Activated CD4-positive, alpha-beta memory T cell treated with anti-CD3 and anti-CD28 coated beads for 36 hours (primary cell): ENCODE results near the gene PITPNC1. TPM values are rescaled to one million over a fixed set of nuclear protein-coding genes. Genes with fewer than 3 reads are reported as not detected.

ENCODE experiments used
- CTCF ChIA-PET: fragments of 350-600 bp; sonication (Branson Sonifier 250); formaldehyde crosslinking; loops from one replicate; lab custom pipeline; 2021; ENCODE audit warnings: antibody characterized with exemption, inconsistent platforms; lab: Charles Lee
- POLR2A ChIA-PET: fragments of 350-600 bp; sonication (Branson Sonifier 250); formaldehyde crosslinking; loops from one replicate; lab custom pipeline; 2021; ENCODE audit warnings: antibody characterized with exemption; lab: Charles Lee
- DNase-seq: peaks from one replicate; pipeline ENCODE4 v3.0.0-alpha.2; 2020
- H3K27ac Mint-ChIP-seq: one replicate; pipeline ENCODE4 v1.8.0; 2021; ENCODE audit warnings: mixed read lengths
- H3K27me3 Mint-ChIP-seq: one replicate; pipeline ENCODE4 v1.8.0; 2021; ENCODE audit warnings: mixed read lengths
- H3K36me3 Mint-ChIP-seq: one replicate; pipeline ENCODE4 v1.8.0; 2021; ENCODE audit warnings: mixed read lengths
- H3K4me1 Mint-ChIP-seq: one replicate; pipeline ENCODE4 v1.8.0; 2021; ENCODE audit warnings: low read depth, mixed read lengths
- H3K4me3 Mint-ChIP-seq: one replicate; pipeline ENCODE4 v1.8.0; 2021; ENCODE audit warnings: mild to moderate bottlenecking, mixed read lengths
- H3K9me3 Mint-ChIP-seq: one replicate; pipeline ENCODE4 v1.8.0; 2021; ENCODE audit warnings: mixed read lengths
- intact Hi-C: fragments of 100-400 bp; cut with micrococcal nuclease; formaldehyde crosslinking; loops from one replicate; pipeline ENCODE4 v1.15.1; 2023
- total RNA-seq, 2 experiments: library from RNA; stranded (reverse); gene quantifications; one replicate each; pipeline ENCODE4 v1.2.3, GENCODE V29; 2021

The PITPNC1 gene
- total RNA-seq, 2 experiments from 2014 or later, result 35.7 to 37.3 TPM

DNA sequence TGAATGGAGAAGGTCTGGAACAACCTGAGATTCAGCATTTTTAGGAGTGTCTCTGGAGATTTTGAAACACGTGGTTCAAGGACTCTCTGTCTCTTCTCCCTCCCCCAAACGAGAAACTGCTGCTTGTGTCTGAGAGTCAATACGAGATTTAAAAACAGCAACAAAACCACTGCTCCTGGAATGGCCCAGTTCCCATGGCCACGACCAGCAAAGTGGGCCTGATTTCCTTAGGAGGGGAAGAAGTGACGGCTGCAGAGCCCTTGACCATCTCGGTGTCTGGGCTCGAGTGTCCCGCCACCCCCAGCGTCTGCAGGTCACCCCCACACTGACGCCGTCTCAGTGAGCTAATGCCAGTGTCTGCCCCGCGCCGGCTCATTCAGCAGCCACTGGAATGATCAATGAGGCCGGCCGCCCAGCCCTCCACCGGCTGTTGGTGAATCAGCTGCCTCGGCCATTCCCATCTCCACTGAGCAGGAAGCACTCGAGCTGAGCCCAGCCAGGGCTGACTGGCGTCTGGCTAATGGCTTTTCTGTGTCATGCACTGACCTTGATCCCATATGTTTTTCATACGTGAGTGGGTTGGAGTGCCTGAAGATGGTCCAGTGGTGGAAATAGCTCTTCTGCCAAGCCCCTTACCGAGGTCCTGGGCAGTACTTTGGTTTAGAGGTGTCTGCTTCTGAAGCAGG lies 151.8 kb downstream of the PITPNC1 start:
- POLR2A ChIA-PET, result no interaction called here
- Mint-ChIP-seq H3K27ac (no peak overlapping the region), H3K9me3 (no peaks in the 10 kb centered on the region), H3K27me3 (no peaks in the 10 kb centered on the region), H3K4me3 (no peak overlapping the region), H3K36me3 (no peaks in the 10 kb centered on the region), H3K4me1 (peaks cover 12% of the 10 kb centered on the region)
- CTCF ChIA-PET, result no interaction called here
- no peak for DNase-seq
- intact Hi-C loops, result no loop called here

DNA sequence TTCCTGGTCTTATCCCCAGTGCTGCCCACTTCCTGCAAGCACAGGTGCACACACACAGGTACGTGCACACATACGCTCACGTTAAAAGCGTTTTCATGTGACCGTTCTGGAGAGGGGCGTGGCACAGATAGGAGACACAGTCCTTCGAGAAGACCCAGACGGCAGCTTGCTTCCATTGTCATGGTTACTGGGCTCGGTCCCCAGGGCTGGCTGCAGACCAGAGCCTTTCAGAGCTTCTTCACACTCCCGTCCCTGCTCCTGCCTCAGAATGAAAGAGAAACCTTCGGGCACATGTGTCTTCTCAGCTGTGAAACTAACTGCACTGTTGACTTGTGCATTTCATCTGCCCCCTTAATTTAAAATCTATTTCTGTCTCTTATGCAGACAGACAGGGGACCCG lies 154.2 kb downstream of the PITPNC1 start:
- Mint-ChIP-seq H3K36me3 (peaks cover 5% of the 10 kb centered on the region), H3K27ac (no peak overlapping the region), H3K9me3 (no peaks in the 10 kb centered on the region), H3K4me3 (no peak overlapping the region), H3K27me3 (no peaks in the 10 kb centered on the region), H3K4me1 (peaks cover 13% of the 10 kb centered on the region)
- intact Hi-C loops, result no loop called here
- ChIA-PET POLR2A (no interaction called here), CTCF (interaction anchor here (0.6 kb wide), 1 partner anchor 102 kb away, joined by 3 read pairs; no protein-coding TSS in a partner anchor)
- DNase-seq, result no peak

DNA sequence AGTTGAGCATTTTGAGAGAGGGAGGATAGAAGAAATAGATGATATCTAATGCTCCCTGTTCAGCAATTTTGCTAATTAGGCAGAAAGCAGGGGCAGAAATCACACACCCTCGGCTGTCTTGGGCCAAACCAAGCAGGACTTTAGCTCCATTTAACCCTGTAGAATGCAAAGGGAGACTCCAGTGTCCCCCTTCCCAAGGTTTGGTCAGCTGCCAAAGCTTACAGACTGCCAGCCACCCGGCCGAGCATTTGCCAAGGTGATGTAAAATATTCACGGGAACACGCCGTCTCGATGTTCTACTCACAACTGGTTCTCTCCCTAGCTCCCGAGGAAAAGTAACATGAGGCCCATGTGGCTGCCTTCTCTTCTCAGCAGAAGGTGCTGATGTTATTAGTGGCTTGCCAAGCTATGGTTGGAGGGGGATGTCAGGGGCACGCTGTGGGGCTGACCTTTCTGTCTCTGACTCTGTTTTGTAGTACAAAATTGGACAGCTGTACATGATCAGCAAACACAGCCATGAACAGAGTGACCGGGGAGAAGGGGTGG lies 155.3 kb downstream of the PITPNC1 start:
- H3K4me1 Mint-ChIP-seq, result peaks cover 8% of the 10 kb centered on the region
- CTCF ChIA-PET, result interaction anchor here (1.1 kb wide), 1 partner anchor 57 kb away, joined by 3 read pairs; no protein-coding TSS in a partner anchor
- intact Hi-C loops, result no loop called here
- no peak for DNase-seq
- POLR2A ChIA-PET, result no interaction called here
- H3K36me3 Mint-ChIP-seq, result peaks cover 5% of the 10 kb centered on the region
- no peaks in the 10 kb centered on the region for H3K27me3 Mint-ChIP-seq
- H3K9me3 Mint-ChIP-seq, result no peaks in the 10 kb centered on the region
- no peak overlapping the region for H3K27ac Mint-ChIP-seq
- no peak overlapping the region for H3K4me3 Mint-ChIP-seq

- Mint-ChIP-seq H3K4me1 (peaks cover 5% of the 10 kb centered on the region), H3K27ac (no peak overlapping the region), H3K27me3 (no peaks in the 10 kb centered on the region), H3K4me3 (no peak overlapping the region), H3K36me3 (peaks cover 8% of the 10 kb centered on the region), H3K9me3 (no peaks in the 10 kb centered on the region)
- no peak for DNase-seq
- intact Hi-C loops, result no loop called here
- ChIA-PET CTCF (interaction anchor here (0.6 kb wide), 2 partner anchors 29 to 155 kb away, joined by 3 read pairs; no protein-coding TSS in a partner anchor), POLR2A (no interaction called here)
Measured at GRCh38 chr17:67534941-67535340, 157.9 kb downstream of the PITPNC1 start.

DNA sequence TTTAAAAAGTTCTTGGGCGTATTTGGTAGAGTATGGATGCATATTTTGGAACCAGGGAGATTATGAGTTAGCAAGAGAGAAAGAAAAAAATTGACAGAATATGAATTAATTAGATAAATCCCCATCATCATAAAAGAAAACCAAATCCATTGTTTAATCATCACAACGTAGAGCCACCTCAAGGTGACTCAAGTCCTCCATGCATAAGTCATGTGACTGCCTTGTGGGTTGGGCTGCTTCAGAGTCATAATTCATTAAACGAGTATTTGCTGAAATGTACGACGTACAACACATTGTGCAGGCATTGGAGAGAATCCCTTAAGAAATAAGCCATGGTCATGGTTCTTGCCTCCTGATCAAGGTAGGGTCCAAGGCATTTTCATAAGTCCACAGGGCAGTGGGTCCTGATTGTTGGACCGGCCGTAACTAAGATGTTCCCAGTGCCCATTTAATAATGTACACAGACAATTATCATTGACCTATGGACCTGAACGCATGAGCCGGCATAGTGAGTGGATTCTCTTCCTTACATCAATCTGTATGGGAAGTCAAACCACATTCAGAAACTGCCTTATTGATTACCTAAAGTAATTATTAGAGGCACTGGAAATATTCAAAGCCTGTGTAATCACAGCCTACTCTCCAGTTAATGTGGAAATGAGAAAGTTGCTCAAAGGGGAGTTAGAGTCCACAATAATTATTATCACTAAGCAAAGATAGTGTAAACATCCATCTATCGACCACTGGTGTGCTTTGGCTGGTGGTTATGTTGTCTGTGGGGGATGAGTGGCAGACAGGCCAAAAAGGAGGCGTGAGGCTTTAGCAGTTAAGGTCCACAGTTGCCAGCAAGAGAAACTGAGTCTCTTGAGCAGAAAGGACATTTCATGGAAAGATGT lies 165.4 kb downstream of the PITPNC1 start:
- peak; percentile 19 for DNase-seq
- intact Hi-C loops, result no loop called here
- H3K27ac Mint-ChIP-seq, result no peak overlapping the region
- no peak overlapping the region for H3K4me3 Mint-ChIP-seq
- ChIA-PET POLR2A (no interaction called here), CTCF (no interaction called here)
- H3K4me1 Mint-ChIP-seq, result peaks cover 5% of the 10 kb centered on the region
- H3K36me3 Mint-ChIP-seq, result peaks cover 3% of the 10 kb centered on the region
- H3K9me3 Mint-ChIP-seq, result no peaks in the 10 kb centered on the region
- no peaks in the 10 kb centered on the region for H3K27me3 Mint-ChIP-seq

- Mint-ChIP-seq H3K4me1 (peaks cover 9% of the 10 kb centered on the region), H3K27me3 (no peaks in the 10 kb centered on the region), H3K27ac (no peak overlapping the region), H3K36me3 (no peaks in the 10 kb centered on the region), H3K9me3 (no peaks in the 10 kb centered on the region), H3K4me3 (no peak overlapping the region)
- ChIA-PET CTCF (interaction anchor here (0.6 kb wide), 1 partner anchor 103 kb away, joined by 4 read pairs; no protein-coding TSS in a partner anchor), POLR2A (no interaction called here)
- DNase-seq, result no peak
- intact Hi-C loops, result no loop called here
Measured at GRCh38 chr17:67544364-67544955, 167.4 kb downstream of the PITPNC1 start.

DNA sequence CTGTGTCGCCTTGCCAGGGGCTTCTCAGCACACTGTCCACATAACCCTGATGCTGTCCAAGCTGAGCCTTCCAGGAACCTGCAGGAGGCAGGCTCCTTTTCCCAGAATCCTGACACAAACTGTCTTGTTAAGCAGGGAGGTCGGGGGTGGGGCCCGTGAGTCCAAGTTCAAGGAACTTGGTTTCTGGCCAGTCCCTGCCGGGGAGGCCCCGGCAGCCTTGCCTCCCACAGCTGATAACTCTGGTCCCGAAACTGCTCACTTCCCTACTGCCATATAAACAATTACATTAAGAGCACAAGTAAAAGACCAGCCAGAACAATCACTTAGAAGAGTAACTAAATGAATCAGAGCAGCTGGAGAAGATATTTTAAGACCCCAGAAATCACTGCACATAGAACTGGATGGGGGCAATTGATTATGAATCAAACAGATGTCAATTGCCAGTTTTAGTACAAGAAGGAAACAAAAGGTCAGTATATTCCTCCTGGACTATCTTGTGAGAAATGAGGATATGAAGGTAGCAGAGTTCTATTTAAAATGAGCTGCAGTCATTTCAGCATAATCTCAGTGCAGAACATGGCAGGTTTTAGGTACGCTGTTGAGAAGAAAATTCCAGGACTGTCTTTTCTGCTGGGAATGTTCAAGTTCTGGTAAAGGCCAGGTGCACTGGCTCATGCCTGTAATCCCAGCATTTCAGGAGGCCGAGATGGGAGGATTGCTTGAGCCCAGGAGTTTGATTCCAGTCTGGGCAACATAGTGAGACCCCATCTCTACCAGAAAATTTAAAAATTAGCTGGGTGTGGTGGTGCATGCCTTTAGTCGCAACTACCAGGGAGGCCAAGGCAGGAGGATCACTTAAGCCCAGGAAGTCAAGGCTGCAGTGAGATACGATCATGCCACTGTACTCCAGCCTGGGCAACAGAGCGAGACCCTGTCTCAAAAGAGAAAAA lies 169.8 kb downstream of the PITPNC1 start:
- CTCF ChIA-PET, result no interaction called here
- Mint-ChIP-seq H3K4me1 (peaks cover 14% of the 10 kb centered on the region), H3K4me3 (no peak overlapping the region)

DNA sequence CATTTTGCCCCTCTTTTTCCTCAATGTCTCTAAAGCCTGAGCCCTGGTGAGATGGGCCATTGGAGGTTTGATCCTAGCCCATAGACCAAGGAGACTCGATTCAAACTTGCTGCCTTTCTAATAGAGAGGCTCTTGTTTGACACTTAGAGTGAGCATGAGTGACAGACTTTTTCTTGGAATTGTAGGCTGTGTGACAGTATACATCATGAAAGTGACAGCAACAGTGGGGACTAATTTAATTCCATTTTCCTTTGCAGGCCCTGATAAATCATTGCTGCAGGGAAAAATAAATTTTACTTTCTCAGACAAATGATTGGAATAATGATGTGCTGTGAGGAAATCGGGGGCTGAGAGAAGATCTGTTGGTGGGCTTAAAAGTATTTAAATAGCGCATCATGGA lies 171.6 kb downstream of the PITPNC1 start:
- Mint-ChIP-seq H3K36me3 (peaks cover 1% of the 10 kb centered on the region), H3K9me3 (no peaks in the 10 kb centered on the region), H3K27ac (no peak overlapping the region), H3K4me1 (peaks cover 9% of the 10 kb centered on the region), H3K4me3 (no peak overlapping the region), H3K27me3 (no peaks in the 10 kb centered on the region)
- DNase-seq, result no peak
- ChIA-PET CTCF (no interaction called here), POLR2A (no interaction called here)
- intact Hi-C loops, result no loop called here

More for the DNA sequence above, 169.8 kb downstream of the PITPNC1 start:
- intact Hi-C loops, result no loop called here
- H3K27ac Mint-ChIP-seq, result no peak overlapping the region
- H3K27me3 Mint-ChIP-seq, result no peaks in the 10 kb centered on the region
- POLR2A ChIA-PET, result no interaction called here
- no peaks in the 10 kb centered on the region for H3K9me3 Mint-ChIP-seq
- no peak for DNase-seq
- H3K36me3 Mint-ChIP-seq, result no peaks in the 10 kb centered on the region

GRCh38 chr17:67549820-67550219 lies 172.7 kb downstream of the PITPNC1 start:
- ChIA-PET CTCF (interaction anchor here (0.6 kb wide), 1 partner anchor 458 kb away, joined by 6 read pairs; no protein-coding TSS in a partner anchor), POLR2A (interaction anchor here (1.6 kb wide), 1 partner anchor 10 kb away, joined by 3 read pairs; no protein-coding TSS in a partner anchor)
- intact Hi-C loops, result no loop called here
- Mint-ChIP-seq H3K27ac (no peak overlapping the region), H3K9me3 (no peaks in the 10 kb centered on the region), H3K4me1 (peaks cover 9% of the 10 kb centered on the region), H3K27me3 (no peaks in the 10 kb centered on the region), H3K36me3 (peaks cover 8% of the 10 kb centered on the region), H3K4me3 (no peak overlapping the region)
- DNase-seq, result no peak

DNA sequence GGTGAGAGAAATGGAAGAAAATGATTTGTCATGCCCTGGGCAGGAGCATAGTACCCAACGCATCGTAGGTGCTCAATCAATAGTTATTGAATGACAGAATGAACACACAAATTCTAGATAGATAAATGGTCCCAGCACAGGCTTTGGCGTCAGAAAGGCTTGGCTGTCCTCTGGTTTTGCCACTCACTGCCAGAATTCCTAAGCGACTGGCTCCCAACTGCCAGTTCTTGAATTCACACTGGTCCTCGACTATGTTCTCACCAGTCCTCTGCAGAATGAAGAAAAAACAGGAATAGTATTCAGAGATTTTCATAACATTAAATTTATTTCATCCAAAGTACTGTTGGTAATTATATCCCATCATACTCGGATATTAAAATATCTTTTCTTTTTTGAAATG lies 177.6 kb downstream of the PITPNC1 start:
- H3K4me3 Mint-ChIP-seq, result no peak overlapping the region
- H3K27me3 Mint-ChIP-seq, result no peaks in the 10 kb centered on the region
- H3K4me1 Mint-ChIP-seq, result peaks cover 8% of the 10 kb centered on the region
- POLR2A ChIA-PET, result no interaction called here
- CTCF ChIA-PET, result no interaction called here
- peaks cover 28% of the 10 kb centered on the region for H3K36me3 Mint-ChIP-seq
- no peak for DNase-seq
- intact Hi-C loops, result no loop called here
- peaks cover 9% of the 10 kb centered on the region for H3K9me3 Mint-ChIP-seq
- H3K27ac Mint-ChIP-seq, result no peak overlapping the region

DNA sequence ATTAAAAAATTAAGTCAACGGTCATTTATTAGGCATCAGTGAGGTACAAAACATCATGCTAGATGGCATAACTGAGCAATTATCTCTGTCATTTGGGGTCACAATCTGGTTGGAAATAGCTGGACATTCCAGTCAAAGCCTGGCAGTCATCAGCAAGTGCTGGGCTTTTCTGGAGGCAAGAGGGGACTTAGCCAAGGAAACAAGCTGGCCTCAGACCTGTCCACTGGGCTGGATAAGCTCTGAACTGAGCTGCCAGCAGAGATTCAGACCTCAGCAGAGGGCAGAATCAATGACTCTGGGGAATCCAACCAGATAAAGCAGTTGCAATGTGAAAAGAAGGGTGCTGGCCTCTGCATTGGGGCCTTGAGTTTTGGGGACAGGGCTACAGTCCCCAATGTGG lies 178.8 kb downstream of the PITPNC1 start:
- Mint-ChIP-seq H3K27me3 (no peaks in the 10 kb centered on the region), H3K4me1 (peaks cover 5% of the 10 kb centered on the region), H3K36me3 (peaks cover 28% of the 10 kb centered on the region), H3K9me3 (peaks cover 9% of the 10 kb centered on the region), H3K27ac (no peak overlapping the region), H3K4me3 (no peak overlapping the region)
- ChIA-PET CTCF (no interaction called here), POLR2A (no interaction called here)
- no peak for DNase-seq
- intact Hi-C loops, result no loop called here
